ENCODE data around the gene GARNL3. TPM values are rescaled to one million over a fixed set of nuclear protein-coding genes. Genes with fewer than 3 reads are reported as not detected.

The GARNL3 gene
- total and polyA plus RNA-seq, 2 donors (not counting 3 experiments of a cell fraction or from before 2014, with no cell fraction given): 1.4 to 8.3 TPM

GRCh38 chr9:127293767-127294166, 29.2 kb downstream of the GARNL3 start:
- CTCF ChIA-PET: no interaction called here
- Histone ChIP-seq H3K27me3 (ENCODE audit: control insufficient read depth in 2 of 2, insufficient read depth in 2 of 2, low read length in 2 of 2) (no peaks in the 10 kb centered on the region), H3K79me2 (ENCODE audit: control insufficient read depth, insufficient read depth, low read length) (no peaks in the 10 kb centered on the region), H3K9me3 (replicated peaks; ENCODE audit: control insufficient read depth, insufficient read depth, low read length) (no peaks in the 10 kb centered on the region), H2AFZ (ENCODE audit: low read depth, low read length) (no peak overlapping the region), H3K4me3 (replicated peaks in 1 of 3; ENCODE audit: insufficient read depth in 1 of 3, low read depth in 1 of 3, low read length in 3 of 3) (no peak overlapping the region), H3K36me3 (ENCODE audit: control insufficient read depth in 2 of 2, extremely low read depth in 1 of 2, insufficient read depth in 2 of 2, low read length in 2 of 2) (no peaks in the 10 kb centered on the region), H3K9me1 (replicated peaks; ENCODE audit: control insufficient read depth, extremely low read depth, insufficient read depth, low read length) (no peaks in the 10 kb centered on the region), H4K20me1 (replicated peaks; ENCODE audit: control insufficient read depth, extremely low read depth, insufficient read depth, low read length) (no peaks in the 10 kb centered on the region), H3K4me1 (ENCODE audit: control insufficient read depth, extremely low read depth, insufficient read depth, low read length) (no peaks in the 10 kb centered on the region), H3K9ac (replicated peaks; ENCODE audit: extremely low read depth, insufficient read depth, low read length) (no peak overlapping the region), H3K27ac (ENCODE audit: insufficient read depth, low read depth, low read length) (no peak overlapping the region), H3K4me2 (ENCODE audit: insufficient read depth, low read length) (no peak overlapping the region)
- DNase-seq (ENCODE audit: low read depth, low spot score) (no peak), FAIRE-seq (no peak)
- dilution Hi-C loops (cut with MboI; ENCODE audit: extremely low pct_ligation_motif_present, low sequenced_read_pairs): no loop called here
- POLR2A ChIA-PET: no interaction called here
- no peak for TF ChIP-seq JUN (IDR thresholded peaks at IDR 0.05; ENCODE audit: borderline replicate concordance, insufficient read depth, insufficient read length, low read depth)
- TF ChIP-seq FOS (IDR thresholded peaks at IDR 0.05; ENCODE audit: borderline replicate concordance, insufficient read depth, low read length): no peak
- TF ChIP-seq EZH2 (IDR thresholded peaks at IDR 0.05; ENCODE audit: borderline replicate concordance, low read depth, low read length, severe bottlenecking): no peak
- TF ChIP-seq CTCF (IDR thresholded peaks at IDR 0.05; ENCODE audit: extremely low read depth in 1 of 2, insufficient read depth in 1 of 2, low read depth in 1 of 2, low read length in 2 of 2): no peak
- no peak for TF ChIP-seq MAX (IDR thresholded peaks at IDR 0.05; ENCODE audit: insufficient read depth, insufficient read length)
- no peak for TF ChIP-seq MYC (IDR thresholded peaks at IDR 0.05; ENCODE audit: low read depth, low read length)
- TF ChIP-seq POLR2A (IDR thresholded peaks at IDR 0.05; ENCODE audit: low read depth, low read length): no peak
- no peak for TF ChIP-seq GATA2 (IDR thresholded peaks at IDR 0.05; ENCODE audit: insufficient read depth, insufficient read length, low read depth, low read length)
- no peak for TF ChIP-seq POLR2AphosphoS5 (IDR thresholded peaks at IDR 0.05; ENCODE audit: insufficient read depth, low read depth, low read length)
- BruUV-seq (replicated peaks): no TSS peak
- intact Hi-C loops (cut with micrococcal nuclease): no loop called here
